NCI-H2107 treated with DMSO at 0.1 percent for 48 hours (cell line): Measurements from ENCODE around the gene PSKH1.
"Not testable (repeated sequence)": the region's sequence is repeated elsewhere in the genome, so short reads cannot be mapped to it uniquely, and the experiment has no call there.

ENCODE experiments used
- DNase-seq: peaks from one replicate; lab custom pipeline; 2025; ENCODE audit not compliant: unreplicated experiment; lab: John Stamatoyannopoulos, UW

The PSKH1 gene

GRCh38 chr16:67885976-67886375 is 7.1 kb upstream of the PSKH1 start:
- DNase-seq, result no peak

DNA sequence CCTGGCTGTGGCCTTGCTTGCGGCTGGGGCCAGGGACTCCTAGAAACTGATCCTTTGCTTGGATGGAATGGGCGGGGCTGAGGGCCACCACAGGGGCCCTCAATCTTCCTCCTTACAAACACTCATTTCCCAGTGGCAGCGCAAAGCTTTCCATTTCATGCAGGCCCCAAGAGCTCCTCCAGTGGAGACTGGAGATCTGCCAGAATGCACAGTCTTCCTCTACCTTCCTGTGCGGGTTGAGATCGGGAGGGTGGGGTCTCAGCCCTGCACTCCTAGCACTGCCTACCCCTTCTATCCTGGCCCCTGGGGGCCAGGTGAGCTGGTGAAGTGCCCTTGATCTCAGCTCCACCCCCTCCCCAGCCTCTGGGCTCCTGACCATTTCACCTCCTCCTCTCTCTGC is 6.7 kb upstream of the PSKH1 start:
- DNase-seq, result no peak

DNA sequence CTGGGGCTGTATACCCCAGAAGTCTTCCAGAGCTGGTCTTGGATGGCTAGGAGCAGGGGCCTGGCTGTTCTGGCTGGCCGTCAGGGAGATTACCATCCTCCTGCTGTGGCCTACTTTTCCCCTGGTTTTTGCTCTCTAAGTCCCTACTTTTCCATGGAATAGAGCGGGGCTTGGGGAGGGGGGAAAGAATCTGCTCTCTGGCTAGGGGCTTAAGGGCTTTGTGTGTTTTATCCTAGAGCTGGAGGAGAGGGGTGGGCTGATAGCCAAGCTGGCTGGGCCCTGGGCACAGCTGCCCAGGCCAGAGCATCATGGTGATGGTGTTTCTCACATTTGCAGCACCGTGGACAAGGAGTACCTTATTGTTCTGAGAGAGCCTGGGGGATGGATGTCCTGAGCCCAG is 4.7 kb upstream of the PSKH1 start:
- DNase-seq, result no peak

DNA sequence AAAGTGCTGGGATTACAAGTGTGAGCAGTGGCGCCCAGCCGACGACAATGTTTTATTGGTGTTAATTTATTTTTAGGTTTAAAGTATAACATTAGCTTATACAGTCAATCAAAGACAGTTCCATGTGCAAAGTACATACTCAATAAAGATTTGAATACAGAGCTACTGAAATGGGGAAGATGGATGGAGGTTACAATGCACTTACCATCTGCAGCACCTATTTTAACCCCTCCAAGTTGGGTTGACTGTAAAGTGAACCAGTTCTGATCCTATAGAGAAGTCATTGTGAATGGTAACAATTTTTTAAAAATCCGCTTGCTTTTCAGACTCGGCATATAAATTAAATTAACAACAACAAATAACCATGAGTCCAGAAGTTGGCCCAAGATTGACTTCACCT is 679 bp upstream of the PSKH1 start:
- DNase-seq, result no peak

- DNase-seq, result no peak
Observed at GRCh38 chr16:67893743-67894399, 817 bp downstream of the PSKH1 start.

- DNase-seq, result no peak
Observed at GRCh38 chr16:67897231-67897630, 4.2 kb downstream of the PSKH1 start.

DNA sequence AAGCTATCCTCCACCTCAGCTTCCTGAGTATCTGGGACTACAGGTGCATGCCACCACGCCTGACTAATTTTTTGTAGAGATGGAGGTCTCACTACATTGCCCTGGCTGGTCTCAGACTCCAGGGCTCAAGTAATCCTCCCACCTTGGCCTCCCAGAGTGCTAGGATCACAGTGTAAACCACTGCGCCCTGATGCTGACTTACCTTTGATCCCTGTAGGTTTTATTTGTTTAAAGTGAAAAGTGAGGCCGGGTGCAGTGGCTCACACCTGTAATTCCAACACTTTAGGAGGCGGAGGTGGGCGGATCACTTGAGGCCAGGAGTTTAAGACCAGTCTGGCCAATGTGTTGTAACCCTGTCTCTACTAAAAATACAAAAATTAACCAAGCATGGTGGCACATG is 8.7 kb downstream of the PSKH1 start:
- no peak for DNase-seq

DNA sequence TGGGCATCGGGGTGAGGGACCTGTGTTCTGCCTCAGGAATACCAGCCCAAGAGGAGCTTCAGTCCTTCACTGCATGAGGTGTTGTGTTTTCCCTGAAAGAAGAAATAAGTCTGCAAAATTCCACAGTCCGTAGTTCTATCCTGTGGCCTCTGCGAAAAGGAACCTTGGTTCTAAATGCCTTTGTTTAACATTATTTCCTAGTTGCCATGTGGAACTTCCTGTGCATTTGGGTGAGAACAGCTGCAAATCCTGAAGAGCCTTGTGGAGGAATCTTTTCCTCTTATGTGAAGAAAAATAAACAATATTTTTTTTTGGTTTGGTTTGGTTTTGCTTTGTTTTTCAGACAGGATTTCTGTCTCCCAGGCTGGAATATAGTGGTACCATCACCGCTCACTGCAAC is 9.8 kb downstream of the PSKH1 start:
- DNase-seq, result no peak

- DNase-seq, result no peak
Observed at GRCh38 chr16:67907397-67908180, 14.5 kb downstream of the PSKH1 start.

DNA sequence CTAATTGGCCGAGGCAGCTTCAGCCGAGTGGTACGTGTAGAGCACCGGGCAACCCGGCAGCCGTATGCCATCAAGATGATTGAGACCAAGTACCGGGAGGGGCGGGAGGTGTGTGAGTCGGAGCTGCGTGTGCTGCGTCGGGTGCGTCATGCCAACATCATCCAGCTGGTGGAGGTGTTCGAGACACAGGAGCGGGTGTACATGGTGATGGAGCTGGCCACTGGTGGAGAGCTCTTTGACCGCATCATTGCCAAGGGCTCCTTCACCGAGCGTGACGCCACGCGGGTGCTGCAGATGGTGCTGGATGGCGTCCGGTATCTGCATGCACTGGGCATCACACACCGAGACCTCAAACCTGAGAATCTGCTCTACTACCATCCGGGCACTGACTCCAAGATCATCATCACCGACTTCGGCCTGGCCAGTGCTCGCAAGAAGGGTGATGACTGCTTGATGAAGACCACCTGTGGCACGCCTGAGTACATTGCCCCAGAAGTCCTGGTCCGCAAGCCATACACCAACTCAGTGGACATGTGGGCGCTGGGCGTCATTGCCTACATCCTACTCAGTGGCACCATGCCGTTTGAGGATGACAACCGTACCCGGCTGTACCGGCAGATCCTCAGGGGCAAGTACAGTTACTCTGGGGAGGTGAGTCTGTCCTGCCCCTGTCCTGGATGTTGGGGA is 16.1 kb downstream of the PSKH1 start:
- DNase-seq, result no peak

GRCh38 chr16:67910158-67910557 is 17.1 kb downstream of the PSKH1 start:
- no peak for DNase-seq

- DNase-seq, result no peak
Observed at GRCh38 chr16:67914758-67915495, 21.9 kb downstream of the PSKH1 start.

GRCh38 chr16:67915496-67915769 is 22.4 kb downstream of the PSKH1 start:
- DNase-seq, result not testable (repeated sequence)

- DNase-seq, result no peak
Observed at GRCh38 chr16:67915831-67916723, 23.0 kb downstream of the PSKH1 start.

- no peak for DNase-seq
Observed at GRCh38 chr16:67917140-67917851, 24.2 kb downstream of the PSKH1 start.

DNA sequence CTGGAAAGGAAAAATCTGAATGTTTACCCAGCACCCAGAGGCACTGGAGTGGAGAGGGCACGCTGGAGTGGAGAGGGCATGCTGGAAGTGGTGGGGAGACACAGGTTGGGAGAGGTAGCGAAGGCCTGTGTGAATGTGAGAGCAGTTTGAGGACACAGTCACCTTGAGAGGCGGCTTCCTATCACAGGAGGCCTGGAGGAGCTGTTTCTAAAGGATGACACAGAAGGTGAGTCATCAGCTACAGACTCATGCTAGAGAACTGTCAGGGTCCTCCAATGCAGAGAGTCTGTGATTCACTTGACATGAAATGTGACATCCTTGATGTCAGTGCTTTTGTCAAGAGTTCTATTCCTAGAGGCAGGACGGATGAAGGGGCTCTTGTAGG is 24.8 kb downstream of the PSKH1 start:
- no peak for DNase-seq

- DNase-seq, result no peak
Observed at GRCh38 chr16:67919622-67920221, 26.7 kb downstream of the PSKH1 start.

DNA sequence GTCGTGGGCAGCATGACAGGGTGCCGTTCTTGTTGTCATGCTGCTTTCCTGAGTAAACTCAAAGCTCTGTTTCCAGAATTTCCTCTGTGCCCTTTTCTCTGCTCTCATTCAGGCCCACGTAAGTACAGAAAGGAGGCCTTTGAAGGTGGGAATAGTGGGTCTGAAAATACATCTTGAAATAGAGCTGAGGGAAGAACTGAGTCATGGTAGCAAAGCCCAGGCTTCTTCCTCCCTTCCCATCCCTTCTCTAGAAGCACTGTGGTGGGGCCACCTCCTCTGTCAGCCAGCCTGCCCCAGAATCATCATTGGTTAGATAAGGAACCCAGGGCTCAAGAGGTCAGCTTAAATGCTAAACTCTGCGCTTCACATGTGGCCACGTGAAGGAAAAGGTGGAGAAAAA is 29.2 kb downstream of the PSKH1 start:
- no peak for DNase-seq

- peak; percentile 83 for DNase-seq
Observed at GRCh38 chr16:67922740-67923139, 29.7 kb downstream of the PSKH1 start.
